ENCODE results near the gene SH3BGR. TPM values are rescaled to one million over a fixed set of nuclear protein-coding genes. Genes with fewer than 3 reads are reported as not detected.
"Not testable (repeated sequence)": the region's sequence is repeated elsewhere in the genome, so short reads cannot be mapped to it uniquely, and the experiment has no call there.

SH3BGR gene
- 3.4 TPM for total RNA-seq
- long read RNA-seq, partial matches to known transcripts, result 0 of 3 reads
- long read RNA-seq, other reads (novel, unspliced or antisense), result 1 of 3 reads

GRCh38 chr21:39451332-39452206, at the start of gene SH3BGR:
SH3BGR (plus strand) TSS chr21:39451970; CDS start chr21:39452097, 127 bp downstream.
- DNase-seq (ENCODE audit: low spot score), result no peak

GRCh38 chr21:39406065-39406464, 45.7 kb upstream of the SH3BGR start:
- no peak for DNase-seq (ENCODE audit: low spot score)

GRCh38 chr21:39419204-39419603, 32.6 kb upstream of the SH3BGR start:
- DNase-seq (ENCODE audit: low spot score), result not testable (repeated sequence)

DNA sequence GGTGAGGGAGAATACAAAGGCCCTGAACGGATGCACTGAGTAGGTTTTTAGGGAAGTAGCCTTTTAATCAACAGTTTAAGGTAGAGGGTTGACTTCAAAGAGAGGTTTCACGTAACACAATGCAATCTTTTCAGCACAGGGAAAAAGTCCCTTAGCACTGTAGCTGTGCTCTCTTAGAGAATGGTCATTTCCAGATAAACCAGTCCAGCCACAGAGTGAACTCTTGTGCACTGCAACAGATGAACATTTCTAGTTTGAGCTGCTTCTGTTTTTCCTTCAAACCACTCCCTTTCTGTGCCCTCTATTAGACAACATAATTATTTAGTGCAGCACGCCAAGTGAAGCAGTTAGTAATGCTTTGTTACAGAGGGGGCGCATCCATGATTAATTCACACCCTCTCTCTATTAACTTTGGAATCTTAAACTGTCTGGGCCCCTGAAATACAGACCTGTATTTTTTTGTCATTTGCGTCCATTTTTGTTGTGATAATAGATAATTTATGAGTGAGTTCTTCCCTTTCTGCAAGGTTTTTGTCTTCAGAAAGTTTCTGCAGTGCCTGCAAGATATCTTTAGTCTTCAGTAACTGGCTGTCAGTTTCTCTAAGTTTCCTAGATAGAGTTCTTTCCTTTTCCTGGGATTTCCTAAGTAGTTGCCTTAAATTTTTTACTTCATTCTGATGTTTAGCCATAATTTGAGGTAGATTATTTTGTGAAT, 29.1 kb upstream of the SH3BGR start:
- no peak for DNase-seq (ENCODE audit: low spot score)

GRCh38 chr21:39429445-39429844, 22.3 kb upstream of the SH3BGR start:
- no peak for DNase-seq (ENCODE audit: low spot score)

DNA sequence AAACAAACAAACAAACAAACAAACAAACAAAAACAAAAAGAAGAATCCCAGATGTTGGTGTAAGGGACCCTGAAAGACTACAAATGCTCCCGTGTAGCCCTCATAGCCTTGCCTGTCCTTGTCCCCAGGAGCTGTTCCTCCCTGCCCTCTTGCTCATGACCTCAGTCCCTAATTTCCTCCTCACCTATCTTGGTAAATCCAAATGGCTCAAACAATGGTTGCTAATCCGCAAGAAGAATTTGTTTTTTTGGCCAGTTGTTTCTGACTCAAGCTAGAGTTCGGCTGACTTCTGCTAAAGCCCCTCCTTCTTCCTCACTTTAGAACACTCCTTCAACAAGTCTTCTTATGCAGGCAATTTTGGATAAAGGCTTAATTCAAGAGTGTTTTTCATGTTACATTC, 21.8 kb upstream of the SH3BGR start:
- no peak for DNase-seq (ENCODE audit: low spot score)

- no peak for DNase-seq (ENCODE audit: low spot score)
Observed at GRCh38 chr21:39430457-39430856, 21.3 kb upstream of the SH3BGR start.

DNA sequence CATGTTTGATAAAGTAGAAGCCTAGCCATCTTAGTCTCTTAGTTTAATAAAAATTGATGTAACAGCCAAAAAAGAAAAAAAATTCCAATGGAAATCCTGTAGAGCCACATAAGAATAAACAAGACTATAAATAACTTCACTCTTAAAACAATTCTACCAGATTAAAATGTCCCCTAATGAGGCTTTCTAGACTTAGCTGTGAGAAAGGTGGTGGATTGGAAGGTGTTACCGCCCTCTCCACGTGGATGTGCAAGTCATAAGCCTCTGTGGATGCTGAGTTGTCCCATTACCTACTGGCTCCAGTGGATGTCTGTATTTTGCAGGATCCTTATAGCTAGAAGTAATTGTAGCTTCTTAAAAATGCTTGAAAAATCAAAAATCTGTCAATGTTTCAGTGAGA, 20.8 kb upstream of the SH3BGR start:
- no peak for DNase-seq (ENCODE audit: low spot score)

DNA sequence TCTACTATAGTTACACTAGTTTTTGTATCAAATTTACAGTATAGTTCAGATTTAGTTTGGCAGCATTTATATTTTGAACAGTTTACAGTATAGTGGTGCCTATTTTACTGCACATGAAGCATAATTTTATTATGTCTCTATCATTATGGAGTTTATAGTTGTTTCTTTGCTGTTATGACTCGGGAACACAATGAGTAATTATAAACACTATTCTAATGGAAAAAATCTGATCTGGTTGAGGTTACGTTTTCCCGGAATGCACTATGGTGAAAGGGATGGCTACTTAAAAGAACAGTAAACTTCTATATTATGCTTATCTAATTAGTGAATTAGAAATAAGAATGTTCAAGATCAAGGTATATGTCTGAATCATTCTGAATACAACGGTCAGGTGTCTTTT, 16.8 kb upstream of the SH3BGR start:
- no peak for DNase-seq (ENCODE audit: low spot score)

DNA sequence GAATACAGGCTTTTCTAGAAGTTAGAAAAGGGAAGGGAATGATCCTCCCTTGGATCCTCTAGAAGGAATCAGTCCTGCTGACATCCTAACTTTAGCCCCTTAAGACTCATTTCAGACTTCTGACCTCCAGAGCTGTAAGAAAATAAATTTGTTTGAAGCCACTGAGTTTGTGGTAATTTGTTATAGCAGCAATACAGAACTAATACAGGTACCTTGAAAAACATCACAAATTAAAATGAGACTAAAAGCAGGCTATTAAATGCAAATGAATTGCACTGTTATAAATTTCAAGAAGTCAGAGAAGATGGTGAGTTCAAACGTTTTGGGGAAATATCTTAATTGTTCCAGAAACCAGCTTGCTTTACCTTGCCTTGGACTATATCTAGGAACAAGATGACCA, 12.5 kb upstream of the SH3BGR start:
- no peak for DNase-seq (ENCODE audit: low spot score)

DNA sequence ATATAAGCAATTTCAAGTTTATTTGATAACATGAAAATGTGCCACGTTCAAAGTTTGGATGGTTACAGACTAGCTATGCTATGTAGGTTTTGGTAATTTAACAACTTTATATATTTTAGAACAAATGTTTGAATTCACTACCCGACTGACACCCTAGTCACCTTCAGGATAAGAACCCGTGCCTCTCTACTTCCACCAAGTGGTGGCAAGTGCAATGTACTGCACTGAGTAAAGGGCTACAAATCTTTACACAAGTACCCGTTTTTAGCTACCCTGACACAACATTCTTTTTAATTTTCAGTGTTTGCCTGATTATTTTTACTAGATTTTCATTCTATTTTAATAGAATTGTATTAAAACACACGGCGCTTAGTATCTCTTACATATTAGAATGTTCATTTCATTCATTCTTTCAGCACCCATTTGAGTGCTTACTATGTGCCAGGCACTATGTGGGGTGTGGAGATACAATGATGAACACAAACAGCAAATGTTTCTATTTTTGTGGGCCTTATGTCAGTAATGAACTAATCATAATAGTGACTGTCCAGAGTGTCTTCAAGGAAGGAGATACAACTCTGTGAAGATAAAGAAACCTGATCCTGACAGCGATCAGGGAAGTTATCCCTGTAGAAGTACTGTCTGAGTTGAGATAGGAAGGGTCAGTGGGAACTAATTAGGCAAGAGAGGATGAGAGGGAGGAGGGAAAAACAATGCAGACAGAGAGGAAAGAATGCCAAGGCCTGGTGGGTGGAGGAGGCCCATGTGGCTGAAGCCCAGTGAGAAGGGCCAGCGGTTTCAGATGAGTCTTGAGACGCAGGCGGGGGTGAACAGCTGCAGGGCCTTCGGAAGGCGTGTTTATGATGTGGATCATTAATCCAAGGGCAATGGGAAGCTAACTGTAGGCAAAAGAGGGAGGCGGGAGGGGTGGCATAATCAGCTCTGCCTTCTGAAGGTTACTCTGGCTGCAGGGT, 10.0 kb upstream of the SH3BGR start:
- no peak for DNase-seq (ENCODE audit: low spot score)

DNA sequence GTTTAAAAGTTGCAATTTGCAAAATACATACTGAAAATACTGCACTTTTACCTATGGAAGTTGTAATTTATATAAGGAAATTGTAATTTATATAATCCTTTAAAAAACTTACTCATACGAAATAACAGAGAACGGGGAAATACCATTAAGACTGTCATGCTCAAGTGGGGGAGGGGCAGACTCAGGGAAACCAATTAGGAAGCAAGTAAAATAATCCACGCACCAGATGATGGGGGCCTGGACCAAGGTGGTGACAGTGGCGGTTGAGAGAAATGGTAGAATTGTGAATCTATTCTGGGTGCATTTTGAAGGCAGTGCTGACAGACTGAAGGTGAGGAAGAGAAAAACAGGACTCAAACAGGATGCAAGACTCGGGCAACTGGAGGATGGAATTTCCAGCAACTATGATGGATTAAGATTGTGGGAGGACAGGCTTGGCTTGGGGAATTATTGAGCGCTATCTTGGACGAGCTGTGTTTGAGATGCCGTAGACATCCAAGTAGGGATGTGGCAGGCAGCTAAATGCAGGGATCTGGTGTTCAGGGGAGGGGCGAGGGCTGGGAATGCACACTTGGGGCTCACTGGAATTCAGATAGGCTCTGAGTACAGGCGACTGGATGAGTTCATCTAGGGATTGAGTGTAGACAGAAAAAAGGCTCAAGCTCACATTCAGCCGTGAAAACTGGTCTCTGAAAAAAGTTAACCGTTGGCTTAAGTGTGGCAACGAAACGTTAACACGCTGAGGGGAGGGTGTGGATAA, 7.2 kb upstream of the SH3BGR start:
- no peak for DNase-seq (ENCODE audit: low spot score)

DNA sequence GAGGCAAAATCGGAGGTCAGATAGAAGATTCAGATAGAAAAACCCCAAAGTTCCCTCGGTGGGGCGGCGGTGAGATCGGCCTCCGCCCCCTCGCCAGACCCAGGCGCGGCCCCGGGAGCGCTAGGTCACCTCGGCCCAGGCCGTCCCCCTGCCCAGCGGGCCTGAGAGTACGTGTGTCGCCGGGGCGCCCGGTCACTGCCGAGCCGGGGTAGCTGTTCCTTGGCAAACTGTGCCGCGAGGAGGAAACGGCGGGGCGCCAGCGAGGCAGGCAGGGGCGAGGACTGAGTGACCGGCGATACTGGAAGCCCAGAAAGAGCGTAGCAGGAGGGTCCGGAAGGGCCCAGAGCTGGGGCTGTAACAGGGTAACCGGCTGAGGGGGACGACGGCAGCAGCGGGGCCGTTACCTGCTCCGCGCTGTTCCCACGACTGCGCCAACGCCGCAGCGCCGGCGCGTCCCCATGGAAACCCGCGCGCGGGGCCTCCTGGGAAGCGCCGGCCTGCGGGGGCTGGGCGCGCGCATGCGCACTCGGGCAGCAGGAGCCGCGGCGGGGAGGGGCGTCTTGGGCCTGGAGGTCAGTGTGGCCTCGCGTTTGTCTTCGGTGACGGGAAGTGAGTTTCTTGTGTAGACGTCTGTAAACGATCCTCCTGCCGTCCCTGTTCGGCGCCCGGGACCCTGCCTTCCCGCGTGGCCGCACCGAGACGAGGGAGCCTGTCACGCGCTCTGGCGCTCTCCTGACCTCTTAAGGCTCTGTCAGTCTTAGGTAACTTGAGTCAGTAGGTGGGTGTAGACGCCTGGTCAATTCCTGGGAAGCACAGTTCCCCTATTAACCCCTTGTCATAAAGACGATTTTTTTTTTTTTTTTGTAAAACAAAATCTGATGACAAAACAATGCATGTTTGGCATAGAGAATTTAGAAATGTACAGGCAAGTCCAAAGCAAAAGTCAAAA, 6.2 kb upstream of the SH3BGR start, which contains the start of gene LCA5L:
Gene LCA5L (minus strand): TSS at position 458 of the 949 bp plus-strand sequence. CDS start 17,285 bp downstream, outside the sequence.
- DNase-seq (ENCODE audit: low spot score), result peak; percentile 98

DNA sequence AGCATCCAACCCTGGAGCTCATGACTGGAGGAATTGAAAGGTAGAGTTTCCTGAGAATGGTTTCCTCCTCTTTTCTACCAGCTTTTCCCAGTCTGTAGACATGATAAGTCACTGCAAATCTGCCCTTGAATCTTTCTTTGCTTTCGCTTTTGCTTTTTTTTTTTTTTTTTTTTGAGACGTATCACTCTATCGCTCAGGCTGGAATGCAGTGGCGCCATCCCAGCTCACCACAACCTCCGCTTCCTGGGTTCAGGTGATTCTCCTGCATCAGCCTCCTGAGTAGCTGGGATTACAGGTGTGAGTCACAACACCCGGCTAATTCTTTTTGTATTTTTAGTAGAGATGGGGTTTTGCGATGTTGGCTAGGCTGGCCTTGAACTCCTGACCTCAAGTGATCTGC, 4.5 kb upstream of the SH3BGR start:
- no peak for DNase-seq (ENCODE audit: low spot score)

GRCh38 chr21:39452207-39452969, 618 bp downstream of the SH3BGR start:
- no peak for DNase-seq (ENCODE audit: low spot score)

DNA sequence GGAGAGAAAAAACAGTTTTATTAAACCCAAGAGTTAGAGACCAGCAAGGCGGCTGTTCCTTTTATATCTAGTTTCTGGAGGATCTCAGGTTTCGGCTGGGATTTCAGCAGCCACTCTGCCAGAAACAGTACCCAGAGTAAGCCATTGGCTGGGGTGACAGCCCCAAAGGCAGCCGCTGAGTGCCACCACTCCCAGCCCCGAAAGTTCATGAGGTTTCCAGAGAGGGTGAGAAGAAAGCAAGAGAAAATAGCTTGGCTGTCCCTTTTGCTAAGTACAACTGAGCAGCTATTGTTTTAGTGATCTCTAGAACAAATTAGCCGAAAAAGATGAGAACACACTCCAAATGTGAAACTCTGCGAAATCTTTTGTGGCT, 1.2 kb downstream of the SH3BGR start:
- no peak for DNase-seq (ENCODE audit: low spot score)

DNA sequence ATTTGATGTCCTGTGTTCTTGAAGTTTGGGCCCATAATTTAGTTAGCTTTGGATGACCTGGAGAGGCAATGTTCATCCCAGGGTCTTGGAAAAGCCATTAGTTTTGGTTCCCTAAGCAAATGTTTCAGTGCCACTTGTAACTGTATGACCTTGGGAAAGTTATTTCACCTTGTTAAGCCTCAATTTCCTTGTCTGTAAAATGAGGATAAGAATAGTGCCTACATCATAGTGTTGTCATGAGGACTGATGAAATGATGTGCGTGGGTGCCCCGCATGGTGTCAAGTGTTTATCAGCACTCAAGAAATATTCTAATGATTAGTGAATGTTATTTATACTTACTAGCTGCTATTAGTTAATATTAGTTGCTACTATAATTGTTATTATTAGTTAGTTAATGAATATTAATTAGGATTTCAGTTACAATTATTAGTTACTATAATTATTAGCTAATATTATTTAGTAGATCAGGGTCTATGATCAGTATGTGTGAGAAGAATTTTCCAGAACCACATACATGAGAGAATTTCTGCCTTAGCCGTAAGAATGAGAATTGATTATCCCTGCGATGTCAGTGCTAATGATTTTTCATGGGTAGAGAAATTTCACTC, 1.9 kb downstream of the SH3BGR start:
- no peak for DNase-seq (ENCODE audit: low spot score)
